ENCODE results near the gene CRYBB3.

- TF ChIP-seq POLR2A (IDR thresholded peaks at IDR 0.05): no peak
- TF ChIP-seq EP300 (IDR thresholded peaks at IDR 0.05): no peak
- TF ChIP-seq CTCF (IDR thresholded peaks at IDR 0.05): no peak
- TF ChIP-seq POLR2AphosphoS5 (IDR thresholded peaks at IDR 0.05): no peak
Measured at GRCh38 chr22:25216230-25216629, 16.6 kb downstream of the CRYBB3 start.
